Measurements from ENCODE around the gene RSU1.

DNA sequence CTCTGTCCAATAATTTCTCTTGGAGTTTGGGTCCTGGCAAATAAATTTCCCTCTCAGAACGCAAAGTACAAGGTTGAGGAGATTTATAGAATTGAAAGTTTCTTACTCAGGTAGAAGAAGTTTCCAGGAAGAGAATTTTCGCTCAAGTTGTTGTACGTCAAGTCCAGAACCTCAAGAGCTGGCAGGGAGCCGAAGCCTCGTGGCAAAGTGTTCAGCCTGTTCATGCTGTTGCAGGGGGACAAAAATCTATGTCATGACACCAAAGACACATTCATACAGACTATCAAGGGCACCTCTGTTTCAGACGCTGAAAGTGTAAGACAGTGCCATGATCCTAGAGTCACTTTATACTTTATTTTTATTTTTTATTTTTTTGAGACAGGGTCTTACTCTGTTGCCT, 62.5 kb downstream of the RSU1 start:
- TF ChIP-seq OSR1 (CRISPR knock-in tag; IDR thresholded peaks at IDR 0.05): no peak
- TF ChIP-seq, protein P1, sequence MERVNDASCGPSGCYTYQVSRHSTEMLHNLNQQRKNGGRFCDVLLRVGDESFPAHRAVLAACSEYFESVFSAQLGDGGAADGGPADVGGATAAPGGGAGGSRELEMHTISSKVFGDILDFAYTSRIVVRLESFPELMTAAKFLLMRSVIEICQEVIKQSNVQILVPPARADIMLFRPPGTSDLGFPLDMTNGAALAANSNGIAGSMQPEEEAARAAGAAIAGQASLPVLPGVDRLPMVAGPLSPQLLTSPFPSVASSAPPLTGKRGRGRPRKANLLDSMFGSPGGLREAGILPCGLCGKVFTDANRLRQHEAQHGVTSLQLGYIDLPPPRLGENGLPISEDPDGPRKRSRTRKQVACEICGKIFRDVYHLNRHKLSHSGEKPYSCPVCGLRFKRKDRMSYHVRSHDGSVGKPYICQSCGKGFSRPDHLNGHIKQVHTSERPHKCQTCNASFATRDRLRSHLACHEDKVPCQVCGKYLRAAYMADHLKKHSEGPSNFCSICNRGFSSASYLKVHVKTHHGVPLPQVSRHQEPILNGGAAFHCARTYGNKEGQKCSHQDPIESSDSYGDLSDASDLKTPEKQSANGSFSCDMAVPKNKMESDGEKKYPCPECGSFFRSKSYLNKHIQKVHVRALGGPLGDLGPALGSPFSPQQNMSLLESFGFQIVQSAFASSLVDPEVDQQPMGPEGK (CRISPR knock-in tag; IDR thresholded peaks at IDR 0.05; ENCODE audit: borderline replicate concordance): no peak
- TF ChIP-seq ZNF565 (CRISPR knock-in tag; conservative IDR thresholded peaks at IDR 0.05; ENCODE audit: low read depth): no peak
- no peak for TF ChIP-seq PPARA (CRISPR knock-in tag; IDR thresholded peaks at IDR 0.05; ENCODE audit: borderline replicate concordance)
- no peak for TF ChIP-seq TCF4 (CRISPR knock-in tag; IDR thresholded peaks at IDR 0.05; ENCODE audit: borderline replicate concordance)
- no peak for TF ChIP-seq RARB (CRISPR knock-in tag; IDR thresholded peaks at IDR 0.05)
- TF ChIP-seq ZFP30 (CRISPR knock-in tag; IDR thresholded peaks at IDR 0.05): no peak
